HG03175 (cell line): ENCODE results near the gene MPDZ.

Experiments
- ATAC-seq: cut with Tn5 transposase; IDR thresholded peaks from one replicate; pipeline ENCODE4 v1.9.1; 2021; ENCODE audit warnings: mild to moderate bottlenecking, moderate library complexity; ENCODE audit not compliant: unreplicated experiment

The MPDZ gene

DNA sequence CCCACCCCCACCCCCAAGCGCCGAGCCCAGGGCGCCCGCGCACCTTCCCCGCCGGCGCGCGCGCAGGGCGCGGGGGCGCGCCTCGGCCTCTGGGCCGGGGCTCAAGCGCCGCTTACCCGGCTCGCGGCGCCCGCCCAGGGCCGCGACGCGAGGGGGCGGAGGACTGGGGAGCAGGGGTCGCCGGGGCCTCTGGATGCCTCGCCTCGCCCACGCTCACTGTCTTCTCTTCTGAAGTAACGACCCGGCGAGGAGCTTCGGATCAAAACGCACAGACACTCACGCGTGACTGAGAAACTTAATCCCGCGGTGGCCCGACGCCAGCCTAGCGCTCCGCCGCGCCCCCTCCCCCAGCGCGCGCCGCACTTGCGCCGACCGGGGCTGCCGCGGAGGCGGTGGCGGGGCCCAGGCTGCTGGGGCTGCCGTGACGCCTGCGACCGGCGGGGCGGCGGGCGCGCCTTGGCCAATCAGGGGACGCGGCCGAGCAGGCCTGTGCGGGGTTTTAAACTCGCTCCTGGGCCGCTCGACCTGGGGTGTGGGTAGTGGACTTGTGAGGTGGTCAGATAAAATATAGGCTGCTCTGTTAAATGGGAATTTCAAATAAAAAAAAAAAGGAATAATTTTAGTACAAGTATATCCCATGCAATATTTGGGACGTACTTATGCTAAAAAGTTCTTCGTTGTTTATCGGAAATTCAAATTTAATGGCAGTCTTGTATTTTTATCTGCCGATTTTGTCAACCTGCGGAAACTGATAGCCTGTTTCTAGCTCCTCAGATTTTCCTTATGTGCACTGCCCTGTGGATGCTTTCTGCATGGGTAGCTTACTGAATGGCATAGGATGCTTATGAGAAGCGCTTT is at the start of gene MPDZ:
Gene MPDZ (minus strand): TSS at position 409 of the 858 bp plus-strand sequence. CDS start 29,377 bp downstream, outside the sequence.
- no peak for ATAC-seq

DNA sequence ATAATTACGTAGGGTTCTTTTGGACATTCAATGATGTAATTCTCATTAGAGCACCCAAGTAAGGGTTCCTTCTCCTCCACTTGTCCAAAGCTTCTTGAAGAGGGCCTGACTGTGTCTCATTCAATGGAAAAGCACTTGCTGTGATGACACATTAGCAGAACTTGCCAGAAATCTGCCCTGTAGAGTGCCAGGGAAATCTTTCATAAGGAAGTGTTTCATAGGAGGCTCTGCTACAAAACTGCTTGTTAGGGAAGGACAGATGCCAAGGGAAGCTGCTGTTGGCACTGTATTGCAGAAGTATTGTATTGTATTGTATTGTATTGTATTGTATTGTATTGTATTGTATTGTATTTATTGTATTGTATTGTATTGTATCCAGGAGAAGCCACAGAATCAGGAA is 45.5 kb upstream of the MPDZ start:
- no peak for ATAC-seq

GRCh38 chr9:13322828-13323550 is 43.5 kb upstream of the MPDZ start:
- no peak for ATAC-seq

- no peak for ATAC-seq
These were observed 38.5 kb upstream of the MPDZ start for GRCh38 chr9:13318027-13318426.

DNA sequence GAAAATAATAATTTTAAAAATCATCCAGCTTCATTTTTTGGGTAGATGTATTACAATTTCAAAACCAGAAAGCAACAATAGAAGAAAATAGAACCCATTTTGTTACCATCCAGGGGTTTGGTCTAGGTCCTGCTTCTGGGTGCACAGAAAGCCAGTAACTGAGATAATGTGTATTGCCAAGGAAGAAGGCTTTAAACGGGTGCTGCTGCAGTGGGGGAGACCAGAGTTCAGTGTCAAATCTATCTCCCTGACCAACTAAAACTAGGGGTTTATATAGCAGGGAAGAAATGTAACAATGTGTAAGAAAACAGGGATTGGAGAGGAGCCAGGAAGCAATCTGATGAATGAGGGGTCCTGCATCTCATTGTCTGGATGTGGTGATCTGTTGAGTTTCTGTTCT is 17.5 kb upstream of the MPDZ start:
- ATAC-seq = no peak

DNA sequence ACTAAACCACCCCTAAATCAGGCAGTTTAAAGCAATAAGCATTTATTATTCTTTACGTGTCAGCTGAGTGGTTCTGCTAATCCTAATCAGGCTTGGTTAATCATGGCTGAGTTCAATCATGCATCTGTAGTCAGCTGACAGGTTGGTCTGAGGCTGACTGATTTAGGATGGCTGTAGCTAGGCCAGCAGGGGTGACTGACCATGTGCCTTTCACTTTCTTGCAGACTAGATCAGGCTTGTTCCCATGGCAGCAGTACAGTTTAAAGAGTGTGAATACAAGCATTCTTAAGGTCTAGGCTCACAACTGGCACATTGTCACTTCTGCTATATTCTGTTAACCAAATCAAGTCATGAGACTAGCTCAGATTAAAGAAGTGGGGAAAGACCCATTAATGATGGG is 16.1 kb upstream of the MPDZ start:
- ATAC-seq = no peak

- ATAC-seq = no peak
These were observed 13.3 kb upstream of the MPDZ start for GRCh38 chr9:13292782-13293181.

DNA sequence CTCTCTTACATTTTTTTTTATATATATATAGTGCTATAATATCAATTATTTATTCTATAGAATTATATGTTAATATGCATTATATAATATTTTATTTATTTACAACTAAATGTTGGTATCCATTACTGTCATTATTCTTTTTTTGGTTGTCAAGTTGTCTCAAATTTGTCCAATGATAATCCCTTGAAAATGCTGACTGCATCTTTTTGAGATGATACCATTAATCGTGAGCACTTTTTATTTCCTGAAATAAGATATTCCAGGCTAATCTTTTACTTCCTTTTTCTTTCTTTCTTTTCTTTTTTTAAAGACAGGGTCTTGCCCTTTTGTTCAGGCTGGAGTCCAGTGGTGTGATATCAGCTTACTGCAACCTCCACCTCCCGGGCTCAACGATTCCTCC is 12.7 kb upstream of the MPDZ start:
- no peak for ATAC-seq

- no peak for ATAC-seq
These were observed 12.2 kb upstream of the MPDZ start for GRCh38 chr9:13291718-13292117.

DNA sequence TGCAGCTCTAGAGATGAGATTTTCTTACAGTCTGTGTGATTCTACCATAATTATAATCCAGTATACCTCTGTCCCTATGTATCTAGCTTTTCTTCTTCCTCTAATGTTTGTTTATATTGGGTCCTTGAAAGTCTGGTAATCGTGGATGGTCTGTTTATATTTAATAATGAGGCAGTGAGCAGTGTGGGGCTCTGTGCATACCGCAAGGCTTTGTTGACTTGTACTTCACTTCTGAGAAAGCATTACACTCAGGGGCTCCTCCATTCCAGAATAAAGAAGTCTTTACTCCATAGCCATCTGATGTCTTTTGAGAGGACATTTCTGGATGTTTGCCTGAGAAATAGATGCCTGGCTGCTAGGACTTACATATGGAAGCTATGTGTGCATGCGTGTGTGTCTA is 4.5 kb upstream of the MPDZ start:
- ATAC-seq = no peak

DNA sequence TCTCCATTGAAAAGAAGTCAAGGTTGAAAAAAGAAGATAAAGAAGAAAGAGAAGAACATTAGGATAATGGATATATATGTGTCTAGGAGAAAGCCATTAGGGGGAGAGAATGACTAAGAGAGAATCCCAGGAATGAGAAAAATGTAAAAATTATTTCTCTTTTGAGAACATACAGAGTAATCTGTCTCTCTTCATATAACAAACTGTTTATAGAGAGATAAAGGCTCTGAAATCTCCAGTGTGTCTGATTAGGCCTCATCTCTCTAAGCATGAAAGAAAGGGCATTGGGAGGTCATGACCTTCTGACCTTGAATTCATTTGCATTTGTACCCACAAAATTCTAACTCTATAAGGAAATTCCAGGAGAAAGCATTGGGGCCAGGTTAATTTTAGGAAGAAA is 3.5 kb upstream of the MPDZ start:
- no peak for ATAC-seq

GRCh38 chr9:13281356-13282016 is 2.0 kb upstream of the MPDZ start:
- ATAC-seq = no peak

DNA sequence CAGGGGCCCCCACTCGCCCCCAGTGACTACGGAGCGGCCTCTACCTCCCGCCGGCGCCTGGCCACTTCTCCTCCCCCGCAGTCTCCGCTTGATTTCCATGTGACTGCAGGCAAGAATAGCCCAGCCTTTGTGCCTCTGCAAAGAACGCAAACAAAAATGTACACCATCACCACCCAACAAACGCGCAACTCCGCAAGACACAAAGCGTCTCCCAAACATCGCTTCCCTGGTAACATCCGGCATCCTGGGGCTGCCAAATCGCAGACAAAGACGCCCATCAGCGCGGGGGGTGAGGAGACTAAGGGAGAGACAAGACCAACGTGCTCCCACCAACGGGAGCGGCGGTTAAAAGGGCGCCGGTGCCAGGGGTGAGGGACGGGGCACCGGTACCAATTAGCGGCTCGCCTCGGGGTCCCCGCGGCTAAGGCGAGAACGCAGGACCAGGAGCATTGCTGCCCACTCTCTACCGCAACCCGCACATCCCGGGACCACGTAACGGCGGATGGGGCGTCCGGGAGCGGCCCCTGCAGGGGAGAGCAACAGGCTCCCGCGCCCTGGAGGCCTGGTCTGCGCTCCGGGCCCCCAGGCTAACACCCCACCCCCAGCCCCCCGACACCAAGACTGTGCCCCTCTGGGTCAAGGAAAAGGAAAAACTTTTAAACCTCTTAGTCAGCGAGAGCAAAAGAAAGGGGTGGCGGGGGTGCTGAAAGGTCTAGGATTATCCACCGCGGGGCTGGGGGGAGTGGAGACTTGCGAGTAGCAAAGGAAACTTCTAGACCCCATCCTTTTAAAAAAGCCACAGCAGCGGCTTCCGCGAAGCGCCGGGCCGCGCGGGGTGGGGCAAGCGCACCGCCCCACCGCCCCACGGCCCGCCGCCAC is 885 bp downstream of the MPDZ start:
- ATAC-seq = no peak

- ATAC-seq = no peak
These were observed 1.5 kb downstream of the MPDZ start for GRCh38 chr9:13278023-13278367.

GRCh38 chr9:13274886-13275641 is 4.4 kb downstream of the MPDZ start:
- ATAC-seq = no peak

GRCh38 chr9:13270734-13271133 is 8.8 kb downstream of the MPDZ start:
- no peak for ATAC-seq

DNA sequence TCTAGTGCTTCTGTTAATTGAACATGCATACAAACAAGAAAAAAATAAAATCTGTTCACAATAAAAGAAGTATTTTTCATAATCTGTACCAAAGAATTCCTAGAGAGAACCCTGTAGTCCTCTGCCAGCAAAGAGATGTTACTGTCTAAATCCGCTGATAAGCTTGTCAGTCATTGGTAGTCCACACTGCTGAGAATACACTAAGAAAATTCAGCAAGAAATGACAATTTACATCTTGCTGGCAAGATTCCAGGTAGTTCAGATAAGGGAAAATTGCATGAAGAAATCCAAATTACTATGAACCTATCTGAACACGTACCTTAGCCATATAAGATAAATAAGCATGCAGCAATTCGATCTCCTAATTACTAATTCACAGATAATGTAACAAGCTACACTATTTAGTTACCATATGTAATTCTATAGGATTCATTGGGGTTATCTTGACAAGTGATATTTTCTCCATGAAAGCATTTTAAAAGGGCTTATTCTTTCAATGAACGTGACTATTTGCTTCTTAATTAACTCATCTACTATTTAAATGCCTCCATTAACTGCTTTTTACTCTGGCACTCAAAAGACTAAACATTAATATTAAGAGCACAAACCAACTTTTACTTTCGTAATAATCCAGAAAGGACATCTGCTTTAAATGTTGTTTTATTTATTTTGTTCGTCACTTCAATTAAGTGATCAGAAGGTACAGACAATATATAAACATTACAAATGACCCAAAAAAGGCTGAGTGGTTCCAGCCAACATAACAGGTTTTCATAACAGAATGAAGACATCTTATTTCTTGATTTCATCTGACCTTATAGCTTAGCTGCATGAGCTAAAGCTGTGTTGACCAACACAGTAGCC is 9.7 kb downstream of the MPDZ start:
- ATAC-seq = no peak

GRCh38 chr9:13268469-13268868 is 11.0 kb downstream of the MPDZ start:
- ATAC-seq = no peak

GRCh38 chr9:13267743-13268142 is 11.7 kb downstream of the MPDZ start:
- no peak for ATAC-seq
